Right ventricle myocardium inferior (tissue), 1 donor: ENCODE results near the gene GRAMD4. TPM values are rescaled to one million over a fixed set of nuclear protein-coding genes. Genes with fewer than 3 reads are reported as not detected.
A peak's percentile ranks its signal among the peaks of the same experiment; 100 is the strongest.

Experiments used
- ATAC-seq: fragments of 200-7000 bp; cut with Tn5 transposase; one replicate; pipeline ENCODE4 v1.9.1; 2020; ENCODE audit warnings: mild to moderate bottlenecking, moderate library complexity
- DNase-seq: peaks from one replicate; pipeline ENCODE4 v3.0.0; 2021; ENCODE audit errors: missing footprints
- intact Hi-C: fragments of 100-400 bp; cut with DNase I; formaldehyde crosslinking; loops from one replicate; pipeline ENCODE4 v1.11.0; 2022
- total RNA-seq: library from RNA; stranded (reverse); fragmentation: NEBNext Ultra II Directional; extraction: Animal tissue kit (Norgen Biotek cat#: 25700); gene quantifications from one replicate; pipeline ENCODE4 v1.2.1, GENCODE V29; 2021
- donor health status: DM: no; HTN: yes; CAD: no; lungs with severe emphysema.

Gene GRAMD4
- total RNA-seq, 1 donor from 2014 or later: 80.0 TPM

GRCh38 chr22:46580940-46581537 is 39.1 kb upstream of the GRAMD4 start:
- DNase-seq (peak; percentile 54), ATAC-seq (no peak)
- intact Hi-C loops: no loop called here

GRCh38 chr22:46581538-46582244 is 38.5 kb upstream of the GRAMD4 start:
- intact Hi-C loops: no loop called here

GRCh38 chr22:46582281-46582933 is 37.8 kb upstream of the GRAMD4 start:
- no peak for ATAC-seq

More at GRCh38 chr22:46581538-46582244, 38.5 kb upstream of the GRAMD4 start:
- DNase-seq (peak; percentile 68), ATAC-seq (no peak)

GRCh38 chr22:46583571-46583970 is 36.6 kb upstream of the GRAMD4 start:
- DNase-seq (peak; percentile 52), ATAC-seq (no peak)
- intact Hi-C loops: no loop called here

More at GRCh38 chr22:46582281-46582933, 37.8 kb upstream of the GRAMD4 start:
- DNase-seq: peak; percentile 13
- intact Hi-C loops: no loop called here

GRCh38 chr22:46584081-46584921 is 35.9 kb upstream of the GRAMD4 start:
- no peak for ATAC-seq
- DNase-seq: peak; percentile 27
- intact Hi-C loops: no loop called here

GRCh38 chr22:46585340-46586122 is 34.7 kb upstream of the GRAMD4 start:
- intact Hi-C loops: no loop called here
- DNase-seq: peak; percentile 50
- no peak for ATAC-seq

- DNase-seq (peak; percentile 39), ATAC-seq (no peak)
- intact Hi-C loops: no loop called here
These were observed 34.1 kb upstream of the GRAMD4 start for GRCh38 chr22:46586123-46586519.

GRCh38 chr22:46586531-46587011 is 33.6 kb upstream of the GRAMD4 start:
- intact Hi-C loops: no loop called here
- DNase-seq: no peak
- ATAC-seq: no peak

GRCh38 chr22:46587061-46587460 is 33.1 kb upstream of the GRAMD4 start:
- ATAC-seq: no peak
- intact Hi-C loops: no loop called here
- DNase-seq: peak; percentile 46

- ATAC-seq: no peak
- intact Hi-C loops: no loop called here
- peak; percentile 85 for DNase-seq
These were observed 32.5 kb upstream of the GRAMD4 start for GRCh38 chr22:46587492-46588278.

GRCh38 chr22:46588279-46589140 is 31.7 kb upstream of the GRAMD4 start:
- peak; percentile 62 for ATAC-seq
- intact Hi-C loops: no loop called here
- peak; percentile 73 for DNase-seq

- intact Hi-C loops: no loop called here
- DNase-seq: peak; percentile 61
- no peak for ATAC-seq
These were observed 30.9 kb upstream of the GRAMD4 start for GRCh38 chr22:46589141-46589748.

- intact Hi-C loops: no loop called here
- peak; percentile 59 for DNase-seq
- no peak for ATAC-seq
These were observed 30.3 kb upstream of the GRAMD4 start for GRCh38 chr22:46589871-46590271.

- intact Hi-C loops: no loop called here
- DNase-seq: peak; percentile 82
These were observed 29.9 kb upstream of the GRAMD4 start for GRCh38 chr22:46590334-46590733.

GRCh38 chr22:46591930-46592329 is 28.3 kb upstream of the GRAMD4 start:
- intact Hi-C loops: no loop called here
- ATAC-seq (no peak), DNase-seq (peak; percentile 37)

More at GRCh38 chr22:46590334-46590733, 29.9 kb upstream of the GRAMD4 start:
- ATAC-seq: peak; percentile 75

- DNase-seq (peak; percentile 82), ATAC-seq (no peak)
- intact Hi-C loops: no loop called here
These were observed 27.8 kb upstream of the GRAMD4 start for GRCh38 chr22:46592390-46592872.
